ENCODE measurements around the gene CD63.

DNA sequence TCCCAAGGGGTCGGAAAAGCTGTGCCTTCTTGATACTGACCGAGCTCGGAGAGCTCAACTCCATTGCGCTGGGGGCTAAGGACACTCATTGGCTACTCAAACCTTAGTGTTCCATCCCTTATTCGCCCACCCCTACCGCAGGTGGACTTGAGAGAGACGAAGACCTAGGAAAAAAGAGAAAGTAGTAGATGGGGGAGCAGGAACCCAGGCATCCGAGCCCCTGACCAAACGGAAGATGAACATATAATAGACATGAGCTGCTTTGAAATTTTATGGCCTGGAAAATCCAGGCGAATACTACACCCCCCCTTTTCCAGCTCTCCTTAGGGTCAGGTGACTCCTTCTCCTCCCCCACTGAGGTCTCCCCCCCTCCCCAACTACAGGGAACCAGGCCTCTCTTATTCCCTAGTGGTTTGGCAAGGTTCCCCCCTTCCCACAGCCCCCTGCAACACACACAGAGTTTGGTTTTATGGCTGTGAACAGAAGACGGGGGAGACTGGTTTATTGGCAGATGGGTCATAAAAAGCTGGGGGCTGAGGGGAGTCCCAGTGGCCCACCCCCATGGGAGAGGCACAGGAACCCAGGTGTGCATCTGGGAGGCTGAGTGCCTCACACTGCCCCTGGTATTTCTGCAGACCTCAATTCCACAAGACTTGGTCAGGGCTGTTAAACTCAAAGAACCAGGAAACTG lies 15.7 kb upstream of the CD63 start:
- TF ChIP-seq, protein P1, sequence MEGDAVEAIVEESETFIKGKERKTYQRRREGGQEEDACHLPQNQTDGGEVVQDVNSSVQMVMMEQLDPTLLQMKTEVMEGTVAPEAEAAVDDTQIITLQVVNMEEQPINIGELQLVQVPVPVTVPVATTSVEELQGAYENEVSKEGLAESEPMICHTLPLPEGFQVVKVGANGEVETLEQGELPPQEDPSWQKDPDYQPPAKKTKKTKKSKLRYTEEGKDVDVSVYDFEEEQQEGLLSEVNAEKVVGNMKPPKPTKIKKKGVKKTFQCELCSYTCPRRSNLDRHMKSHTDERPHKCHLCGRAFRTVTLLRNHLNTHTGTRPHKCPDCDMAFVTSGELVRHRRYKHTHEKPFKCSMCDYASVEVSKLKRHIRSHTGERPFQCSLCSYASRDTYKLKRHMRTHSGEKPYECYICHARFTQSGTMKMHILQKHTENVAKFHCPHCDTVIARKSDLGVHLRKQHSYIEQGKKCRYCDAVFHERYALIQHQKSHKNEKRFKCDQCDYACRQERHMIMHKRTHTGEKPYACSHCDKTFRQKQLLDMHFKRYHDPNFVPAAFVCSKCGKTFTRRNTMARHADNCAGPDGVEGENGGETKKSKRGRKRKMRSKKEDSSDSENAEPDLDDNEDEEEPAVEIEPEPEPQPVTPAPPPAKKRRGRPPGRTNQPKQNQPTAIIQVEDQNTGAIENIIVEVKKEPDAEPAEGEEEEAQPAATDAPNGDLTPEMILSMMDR (conservative IDR thresholded peaks at IDR 0.05; ENCODE audit: low read depth, low read length), result no peak
- TF ChIP-seq POLR2A (IDR thresholded peaks at IDR 0.05; ENCODE audit: low read depth, low read length) (no peak), FOS (IDR thresholded peaks at IDR 0.05; ENCODE audit: low read depth, low read length) (no peak), NFE2L2 (IDR thresholded peaks at IDR 0.05; ENCODE audit: low read depth, low read length) (no peak), RAD21 (IDR thresholded peaks at IDR 0.05; ENCODE audit: low read length) (no peak), RCOR1 (IDR thresholded peaks at IDR 0.05; ENCODE audit: insufficient replicate concordance, low read length) (no peak)
